Fibroblast of lung (primary cell): Measurements from ENCODE around the gene KIF13A. TPM values are rescaled to one million over a fixed set of nuclear protein-coding genes. Genes with fewer than 3 reads are reported as not detected.

Experiments used
- DNase-seq, 2 donors: peaks; one replicate each; pipeline versions ENCODE4 v3.0.0 to v3.0.0-alpha.2; 2010; ENCODE audit warnings: low read depth in 2 of 2
- H2AFZ ChIP-seq: 2 replicates; pipeline ENCODE4 v1.5.1; 2012; ENCODE audit warnings: low read length, control low read depth, inconsistent platforms
- H3K27ac ChIP-seq: 2 replicates; pipeline ENCODE4 v1.5.1; 2011; ENCODE audit warnings: low read length, control low read depth; ENCODE audit not compliant: insufficient read depth
- H3K27me3 ChIP-seq: 2 replicates; pipeline ENCODE4 v1.5.1; 2011; ENCODE audit warnings: mild to moderate bottlenecking, low read length; ENCODE audit not compliant: control insufficient read depth, insufficient read depth
- H3K36me3 ChIP-seq: 2 replicates; pipeline ENCODE4 v1.5.1; 2011; ENCODE audit warnings: low read length; ENCODE audit not compliant: control insufficient read depth, insufficient read depth
- H3K4me1 ChIP-seq: 2 replicates; pipeline ENCODE4 v1.5.1; 2011; ENCODE audit warnings: low read length; ENCODE audit not compliant: control insufficient read depth, insufficient read depth; ENCODE audit errors: extremely low read depth
- H3K4me2 ChIP-seq: 2 replicates; pipeline ENCODE4 v1.5.1; 2011; ENCODE audit warnings: low read length, control low read depth; ENCODE audit not compliant: insufficient read depth; ENCODE audit errors: extremely low read depth
- H3K4me3 ChIP-seq, 4 experiments: fragments of 200-600 bp in 1 of 4; sonication (generic) in 1 of 4; replicated peaks in 1 of 4; 2 replicates each; pipeline ENCODE4 v1.5.1; 2011 to 2016; ENCODE audit warnings: low read length in 4 of 4, low read depth in 3 of 4, mild to moderate bottlenecking in 3 of 4, control low read depth in 2 of 4, inconsistent platforms in 1 of 4, mixed read lengths in 1 of 4; ENCODE audit not compliant: insufficient read depth in 1 of 4; ENCODE audit errors: control extremely low read depth in 1 of 4
- H3K79me2 ChIP-seq: 2 replicates; pipeline ENCODE4 v1.5.1; 2012; ENCODE audit warnings: mild to moderate bottlenecking, low read length, inconsistent platforms; ENCODE audit not compliant: control insufficient read depth, insufficient read depth
- H3K9ac ChIP-seq: 2 replicates; pipeline ENCODE4 v1.5.1; 2011; ENCODE audit warnings: mild to moderate bottlenecking, low read length, control low read depth; ENCODE audit not compliant: insufficient read depth
- H3K9me3 ChIP-seq: 2 replicates; pipeline ENCODE4 v1.5.1; 2012; ENCODE audit warnings: low read depth, low read length; ENCODE audit not compliant: control insufficient read depth, insufficient read depth
- H4K20me1 ChIP-seq: 2 replicates; pipeline ENCODE4 v1.5.1; 2011; ENCODE audit warnings: low read length; ENCODE audit not compliant: control insufficient read depth, insufficient read depth; ENCODE audit errors: extremely low read depth
- CTCF ChIP-seq, 2 donors: IDR thresholded peaks in 1 of 2; conservative IDR thresholded peaks in 1 of 2; 1 replicate in 1 of 2; 2 replicates in 1 of 2; pipeline ENCODE4 v1.5.1; 2011 to 2012; ENCODE audit warnings: low read length in 2 of 2, control low read depth in 1 of 2, inconsistent platforms in 1 of 2, low read depth in 1 of 2, mild to moderate bottlenecking in 1 of 2
- EZH2 ChIP-seq: IDR thresholded peaks from 2 replicates; pipeline ENCODE4 v1.5.1; 2012; ENCODE audit warnings: low read length, control low read depth, mild to moderate bottlenecking; ENCODE audit errors: missing control alignments
- polyA plus RNA-seq, 2 donors: library from polyadenylated mRNA; depleted of rRNA in 1 of 2; stranded (reverse) in 1 of 2; unstranded in 1 of 2; fragments of >200 nt; gene quantifications; 2 replicates each; pipeline ENCODE4 v1.2.1, GENCODE V29; 2011 to 2012; ENCODE audit warnings: missing spikeins in 1 of 2
- total RNA-seq: library from RNA; depleted of rRNA; stranded (reverse); fragments of >200 nt; gene quantifications from 2 replicates; pipeline ENCODE4 v1.2.1, GENCODE V29; 2014

KIF13A gene
- total and polyA plus RNA-seq, 2 donors (not counting 1 experiment from before 2014, with no cell fraction given), result 52.3 to 114 TPM

- TF ChIP-seq CTCF (conservative IDR thresholded peaks at IDR 0.05 in 1 of 2, IDR thresholded peaks at IDR 0.05 in 1 of 2; ENCODE audit: low read depth in 1 of 2, low read length in 2 of 2), result no peak
- no peak for TF ChIP-seq EZH2
- Histone ChIP-seq H2AFZ (no peak overlapping the region), H3K27me3 (no peaks in the 10 kb centered on the region), H3K79me2 (no peaks in the 10 kb centered on the region), H3K9ac (no peak overlapping the region), H3K27ac (no peak overlapping the region), H3K4me2 (no peak overlapping the region), H3K4me1 (no peaks in the 10 kb centered on the region), H4K20me1 (no peaks in the 10 kb centered on the region), H3K4me3 (no peak overlapping the region), H3K36me3 (no peaks in the 10 kb centered on the region), H3K9me3 (no peaks in the 10 kb centered on the region)
- DNase-seq, result no peak
These were observed 263.1 kb downstream of the KIF13A start for GRCh38 chr6:17724341-17724740.

GRCh38 chr6:17721671-17722070 is 265.8 kb downstream of the KIF13A start:
- Histone ChIP-seq H3K9me3 (no peaks in the 10 kb centered on the region), H2AFZ (no peak overlapping the region), H3K36me3 (no peaks in the 10 kb centered on the region), H3K27ac (no peak overlapping the region), H4K20me1 (no peaks in the 10 kb centered on the region), H3K79me2 (no peaks in the 10 kb centered on the region), H3K4me1 (no peaks in the 10 kb centered on the region), H3K27me3 (no peaks in the 10 kb centered on the region), H3K9ac (no peak overlapping the region), H3K4me3 (no peak overlapping the region), H3K4me2 (no peak overlapping the region)
- TF ChIP-seq CTCF (conservative IDR thresholded peaks at IDR 0.05 in 1 of 2, IDR thresholded peaks at IDR 0.05 in 1 of 2; ENCODE audit: low read depth in 1 of 2, low read length in 2 of 2), result no peak
- DNase-seq, result no peak

- H3K79me2 ChIP-seq, result no peaks in the 10 kb centered on the region
- no peak overlapping the region for H3K4me2 ChIP-seq
- no peaks in the 10 kb centered on the region for H3K36me3 ChIP-seq
- H3K9me3 ChIP-seq, result no peaks in the 10 kb centered on the region
- no peaks in the 10 kb centered on the region for H4K20me1 ChIP-seq
- H3K4me3 ChIP-seq, result no peak overlapping the region
- peaks cover 3% of the 10 kb centered on the region for H3K4me1 ChIP-seq
- H3K27me3 ChIP-seq, result no peaks in the 10 kb centered on the region
- no peak overlapping the region for H3K27ac ChIP-seq
- DNase-seq, result no peak
- H3K9ac ChIP-seq, result no peak overlapping the region
- no peak overlapping the region for H2AFZ ChIP-seq
- TF ChIP-seq CTCF (conservative IDR thresholded peaks at IDR 0.05 in 1 of 2, IDR thresholded peaks at IDR 0.05 in 1 of 2; ENCODE audit: low read depth in 1 of 2, low read length in 2 of 2) (no peak), EZH2 (no peak)
These were observed 268.0 kb downstream of the KIF13A start for GRCh38 chr6:17719323-17720041.
